ENCODE results near the gene MLPH.

MLPH gene

GRCh38 chr2:237604391-237604790, 117.3 kb downstream of the MLPH start:
- no peak for TF ChIP-seq CTCF (IDR thresholded peaks at IDR 0.05; ENCODE audit: low read depth, low read length)

More at GRCh38 chr2:237604391-237604790, 117.3 kb downstream of the MLPH start:
- DNase-seq (ENCODE audit: extremely low read depth, low read depth): no peak

Data from AG09319 (cell line).